ENCODE measurements around the gene MFSD6L. TPM values are rescaled to one million over a fixed set of nuclear protein-coding genes. Genes with fewer than 3 reads are reported as not detected.

MFSD6L gene
- total RNA-seq, 1 experiment from 2014 or later = 2.1 TPM

DNA sequence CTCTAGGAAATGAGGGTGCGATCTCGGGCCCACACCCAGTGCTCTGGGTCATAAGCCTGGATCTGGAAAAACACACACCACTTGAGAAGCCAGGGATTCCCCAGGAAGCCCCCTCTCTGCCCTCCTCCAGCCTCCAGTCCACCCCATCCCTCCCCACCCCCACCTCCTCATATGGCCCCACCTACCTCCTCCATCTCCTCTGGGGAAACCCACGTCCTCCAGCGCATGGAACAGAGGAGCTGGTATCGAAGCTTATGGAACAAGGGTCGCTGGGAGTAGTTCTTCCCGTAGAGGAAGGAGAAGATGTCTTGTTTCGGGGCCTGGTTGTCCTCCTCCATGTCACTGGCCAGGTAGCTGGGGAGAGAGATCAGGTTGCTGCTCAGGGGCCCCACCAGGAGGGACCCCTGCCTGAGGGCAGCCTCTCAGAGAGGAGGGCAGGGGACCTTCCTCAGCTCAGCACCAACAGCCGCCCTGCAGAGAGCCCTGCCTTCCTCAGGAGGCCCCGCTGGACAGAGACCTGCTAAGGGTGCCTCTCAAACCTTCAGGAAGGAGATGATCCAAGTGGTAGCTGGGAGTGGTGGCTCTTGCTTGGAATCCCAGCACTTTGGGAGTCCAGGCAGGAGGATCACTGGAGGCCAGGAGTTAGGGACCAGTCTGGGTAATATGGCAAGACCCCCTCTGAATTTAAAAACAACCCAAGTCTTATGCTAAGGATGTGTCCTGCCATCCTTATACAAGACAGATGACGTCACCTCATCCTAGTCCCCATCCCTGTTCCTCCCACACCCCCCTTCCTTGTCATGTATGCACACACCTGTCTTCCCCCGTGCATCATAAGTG lies 45.8 kb downstream of the MFSD6L start:
- Mint-ChIP-seq H3K27me3 (ENCODE audit: low read depth) (peaks cover 13% of the 10 kb centered on the region), H3K4me3 (no peak overlapping the region)

More for the DNA sequence above, 45.8 kb downstream of the MFSD6L start:
- Histone ChIP-seq H3K9me3 (ENCODE audit: control insufficient read depth, low read depth, low read length) (no peaks in the 10 kb centered on the region), H2BK120ac (ENCODE audit: low read depth, low read length, poor library complexity, severe bottlenecking) (no peak overlapping the region), H2BK5ac (ENCODE audit: insufficient read length, low read length) (no peak overlapping the region), H4K91ac (ENCODE audit: insufficient read length, low read depth, low read length) (no peak overlapping the region), H3K79me2 (ENCODE audit: insufficient read depth, low read length) (no peaks in the 10 kb centered on the region), H3K4me2 (ENCODE audit: insufficient read depth, insufficient read length, low read length) (no peak overlapping the region), H3K9ac (ENCODE audit: extremely low read depth, insufficient read length, low read length) (no peak overlapping the region), H3K14ac (ENCODE audit: insufficient read depth, low read length) (no peak overlapping the region), H3K23me2 (ENCODE audit: insufficient read length, low read depth, low read length, poor library complexity, severe bottlenecking) (no peaks in the 10 kb centered on the region), H4K8ac (replicated peaks; ENCODE audit: insufficient read length, low read depth, low read length) (no peak overlapping the region), H2BK20ac (ENCODE audit: low read depth, low read length, poor library complexity, severe bottlenecking) (no peak overlapping the region), H3K18ac (ENCODE audit: insufficient read length, low read depth, low read length) (no peak overlapping the region), H4K20me1 (ENCODE audit: control insufficient read depth, insufficient read depth, insufficient read length) (no peaks in the 10 kb centered on the region), H3K27me3 (ENCODE audit: insufficient read depth, low read length) (no peaks in the 10 kb centered on the region), H2AFZ (ENCODE audit: low read length) (no peak overlapping the region), H4K5ac (ENCODE audit: insufficient read length, low read depth, low read length) (no peak overlapping the region), H2BK12ac (ENCODE audit: insufficient read length, low read depth, low read length) (no peak overlapping the region), H3K4ac (ENCODE audit: low read depth, low read length) (no peak overlapping the region), H3K27ac (ENCODE audit: insufficient read length, low read depth, low read length) (no peak overlapping the region), H2BK15ac (ENCODE audit: low read depth, low read length) (no peak overlapping the region), H3K4me1 (ENCODE audit: insufficient read depth, low read length) (no peaks in the 10 kb centered on the region), H2AK5ac (ENCODE audit: insufficient read length, low read length) (no peak overlapping the region), H3K56ac (ENCODE audit: insufficient read length, low read depth, low read length) (no peak overlapping the region), H3T11ph (ENCODE audit: low read length) (no peak overlapping the region), H3K23ac (ENCODE audit: insufficient read length, low read depth, low read length) (no peak overlapping the region), H3K79me1 (ENCODE audit: insufficient read depth, low read depth, low read length, poor library complexity, severe bottlenecking) (no peaks in the 10 kb centered on the region)
- no CpG with 5 or more reads among the region's 12 CpGs for WGBS (ENCODE audit: extremely low coverage, insufficient read length, low lambda C conversion rate)
- Mint-ChIP-seq H3K36me3 (ENCODE audit: insufficient read depth in 1 of 3, low read depth in 3 of 3) (no peaks in the 10 kb centered on the region; a peak in 1 of 7 replicates), H3K4me1 (peaks cover 10 to 12% of the 10 kb centered on the region in 2 experiments), H3K27ac (no peak overlapping the region), H3K9me3 (no peaks in the 10 kb centered on the region)
- no peak for DNase-seq
- TF ChIP-seq, protein P1, sequence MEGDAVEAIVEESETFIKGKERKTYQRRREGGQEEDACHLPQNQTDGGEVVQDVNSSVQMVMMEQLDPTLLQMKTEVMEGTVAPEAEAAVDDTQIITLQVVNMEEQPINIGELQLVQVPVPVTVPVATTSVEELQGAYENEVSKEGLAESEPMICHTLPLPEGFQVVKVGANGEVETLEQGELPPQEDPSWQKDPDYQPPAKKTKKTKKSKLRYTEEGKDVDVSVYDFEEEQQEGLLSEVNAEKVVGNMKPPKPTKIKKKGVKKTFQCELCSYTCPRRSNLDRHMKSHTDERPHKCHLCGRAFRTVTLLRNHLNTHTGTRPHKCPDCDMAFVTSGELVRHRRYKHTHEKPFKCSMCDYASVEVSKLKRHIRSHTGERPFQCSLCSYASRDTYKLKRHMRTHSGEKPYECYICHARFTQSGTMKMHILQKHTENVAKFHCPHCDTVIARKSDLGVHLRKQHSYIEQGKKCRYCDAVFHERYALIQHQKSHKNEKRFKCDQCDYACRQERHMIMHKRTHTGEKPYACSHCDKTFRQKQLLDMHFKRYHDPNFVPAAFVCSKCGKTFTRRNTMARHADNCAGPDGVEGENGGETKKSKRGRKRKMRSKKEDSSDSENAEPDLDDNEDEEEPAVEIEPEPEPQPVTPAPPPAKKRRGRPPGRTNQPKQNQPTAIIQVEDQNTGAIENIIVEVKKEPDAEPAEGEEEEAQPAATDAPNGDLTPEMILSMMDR (conservative IDR thresholded peaks at IDR 0.05) = no peak
